ENCODE results near the gene TRHDE. TPM values are rescaled to one million over a fixed set of nuclear protein-coding genes. Genes with fewer than 3 reads are reported as not detected.
"Not testable (repeated sequence)": the region's sequence is repeated elsewhere in the genome, so short reads cannot be mapped to it uniquely, and the experiment has no call there.

TRHDE gene
- total RNA-seq, 1 donor from 2014 or later: 0.87 TPM

DNA sequence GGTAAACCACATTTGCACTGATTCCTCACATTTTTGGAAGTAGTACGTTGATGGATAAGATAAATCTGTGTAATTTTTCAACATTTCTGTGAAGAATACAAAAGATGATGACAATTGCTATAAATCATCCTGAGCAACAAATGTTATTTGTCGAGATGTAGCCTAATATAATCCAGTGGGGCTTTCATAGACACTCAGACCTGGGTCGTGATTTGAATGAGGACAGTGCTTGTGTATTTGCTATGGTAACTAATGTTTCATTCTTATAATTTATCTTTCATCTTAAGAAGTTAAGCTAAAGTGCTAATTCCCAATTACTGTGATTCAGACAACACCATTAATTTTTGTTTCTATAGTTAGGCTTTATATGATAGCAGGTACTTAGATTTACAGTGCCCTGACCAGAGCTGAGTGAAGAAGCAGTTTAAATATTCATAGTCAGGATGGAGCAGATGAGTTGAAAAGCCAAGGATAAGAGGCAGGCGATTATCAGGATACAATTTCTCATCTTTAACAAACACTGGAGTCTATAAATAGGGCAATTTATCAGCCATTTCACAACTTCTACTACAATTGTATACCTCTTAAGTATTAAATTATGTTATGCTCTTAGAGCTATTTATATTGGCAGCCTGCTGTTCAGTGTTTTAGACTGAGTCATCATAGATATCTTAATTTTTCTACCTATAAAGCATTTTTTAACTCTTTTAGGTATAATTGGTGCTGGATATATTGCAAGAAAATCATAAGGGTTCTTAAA lies 359.9 kb downstream of the TRHDE start:
- Mint-ChIP-seq H3K27ac (ENCODE audit: unreplicated experiment) (no peak overlapping the region), H3K9me3 (ENCODE audit: low read depth) (no peaks in the 10 kb centered on the region), H3K4me1 (ENCODE audit: low read depth) (no peaks in the 10 kb centered on the region), H3K36me3 (ENCODE audit: low read depth) (no peaks in the 10 kb centered on the region), H3K4me3 (ENCODE audit: unreplicated experiment) (no peak overlapping the region), H3K27me3 (ENCODE audit: low read depth) (no peaks in the 10 kb centered on the region)
- TF ChIP-seq, protein P1, sequence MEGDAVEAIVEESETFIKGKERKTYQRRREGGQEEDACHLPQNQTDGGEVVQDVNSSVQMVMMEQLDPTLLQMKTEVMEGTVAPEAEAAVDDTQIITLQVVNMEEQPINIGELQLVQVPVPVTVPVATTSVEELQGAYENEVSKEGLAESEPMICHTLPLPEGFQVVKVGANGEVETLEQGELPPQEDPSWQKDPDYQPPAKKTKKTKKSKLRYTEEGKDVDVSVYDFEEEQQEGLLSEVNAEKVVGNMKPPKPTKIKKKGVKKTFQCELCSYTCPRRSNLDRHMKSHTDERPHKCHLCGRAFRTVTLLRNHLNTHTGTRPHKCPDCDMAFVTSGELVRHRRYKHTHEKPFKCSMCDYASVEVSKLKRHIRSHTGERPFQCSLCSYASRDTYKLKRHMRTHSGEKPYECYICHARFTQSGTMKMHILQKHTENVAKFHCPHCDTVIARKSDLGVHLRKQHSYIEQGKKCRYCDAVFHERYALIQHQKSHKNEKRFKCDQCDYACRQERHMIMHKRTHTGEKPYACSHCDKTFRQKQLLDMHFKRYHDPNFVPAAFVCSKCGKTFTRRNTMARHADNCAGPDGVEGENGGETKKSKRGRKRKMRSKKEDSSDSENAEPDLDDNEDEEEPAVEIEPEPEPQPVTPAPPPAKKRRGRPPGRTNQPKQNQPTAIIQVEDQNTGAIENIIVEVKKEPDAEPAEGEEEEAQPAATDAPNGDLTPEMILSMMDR (IDR thresholded peaks at IDR 0.05): no peak
- no peak for DNase-seq (ENCODE audit: low spot score)

DNA sequence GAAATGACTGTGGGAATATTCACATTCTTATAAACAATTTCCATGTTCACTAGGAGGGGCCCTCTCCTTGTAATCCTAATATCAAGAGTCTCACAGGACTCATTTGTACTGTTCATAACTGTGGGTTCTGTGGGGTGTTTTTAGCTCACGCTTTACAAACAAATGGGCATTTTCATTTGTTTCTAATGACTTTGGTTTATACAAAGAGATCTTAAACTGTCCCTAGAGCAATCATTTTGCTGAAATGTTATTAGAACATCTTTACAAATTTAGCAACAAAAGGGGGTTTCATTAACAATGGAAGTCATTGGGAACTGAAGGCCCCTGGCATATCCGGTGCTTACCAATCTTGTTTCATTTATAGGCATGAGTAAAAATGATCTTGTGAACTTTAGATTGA lies 370.5 kb downstream of the TRHDE start:
- TF ChIP-seq, protein P1 (IDR thresholded peaks at IDR 0.05): no peak
- H3K4me1 Mint-ChIP-seq (ENCODE audit: low read depth): no peaks in the 10 kb centered on the region
- no peak for DNase-seq (ENCODE audit: low spot score)
- no peak overlapping the region for H3K4me3 Mint-ChIP-seq (ENCODE audit: unreplicated experiment)
- no peak overlapping the region for H3K27ac Mint-ChIP-seq (ENCODE audit: unreplicated experiment)
- no peaks in the 10 kb centered on the region for H3K36me3 Mint-ChIP-seq (ENCODE audit: low read depth)
- H3K27me3 Mint-ChIP-seq (ENCODE audit: low read depth): peaks cover 1% of the 10 kb centered on the region
- H3K9me3 Mint-ChIP-seq (ENCODE audit: low read depth): peaks cover 4% of the 10 kb centered on the region

DNA sequence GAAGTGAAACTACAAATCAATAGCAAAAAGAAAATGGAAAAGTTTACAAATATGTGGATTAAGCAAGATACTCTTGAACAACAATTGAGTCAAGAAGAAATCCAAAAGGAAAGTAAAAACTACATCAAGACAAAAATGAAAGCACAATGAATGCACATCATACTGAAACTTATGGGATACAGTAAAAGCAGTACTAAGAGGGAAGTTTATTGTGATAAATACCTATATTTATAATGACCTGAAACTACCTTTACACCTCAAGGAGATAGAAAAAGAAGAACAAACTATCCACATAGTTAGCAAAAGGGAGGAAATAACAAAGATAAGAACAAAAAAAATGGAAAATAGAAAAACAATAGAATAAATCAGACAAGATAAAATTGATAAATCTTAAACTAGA lies 375.0 kb downstream of the TRHDE start:
- H3K27ac Mint-ChIP-seq (ENCODE audit: unreplicated experiment): no peak overlapping the region
- H3K27me3 Mint-ChIP-seq (ENCODE audit: low read depth): peaks cover 1% of the 10 kb centered on the region
- H3K4me1 Mint-ChIP-seq (ENCODE audit: low read depth): no peaks in the 10 kb centered on the region
- peaks cover 9% of the 10 kb centered on the region for H3K9me3 Mint-ChIP-seq (ENCODE audit: low read depth)
- TF ChIP-seq, protein P1 (IDR thresholded peaks at IDR 0.05): no peak
- H3K36me3 Mint-ChIP-seq (ENCODE audit: low read depth): no peaks in the 10 kb centered on the region
- DNase-seq (ENCODE audit: low spot score): no peak
- no peak overlapping the region for H3K4me3 Mint-ChIP-seq (ENCODE audit: unreplicated experiment)

GRCh38 chr12:72658615-72659014 lies 386.4 kb downstream of the TRHDE start:
- TF ChIP-seq, protein P1 (IDR thresholded peaks at IDR 0.05): no peak
- DNase-seq (ENCODE audit: low spot score): no peak
- Mint-ChIP-seq H3K27me3 (ENCODE audit: low read depth) (peaks cover 1% of the 10 kb centered on the region), H3K36me3 (ENCODE audit: low read depth) (no peaks in the 10 kb centered on the region), H3K4me3 (ENCODE audit: unreplicated experiment) (no peak overlapping the region), H3K4me1 (ENCODE audit: low read depth) (no peaks in the 10 kb centered on the region), H3K27ac (ENCODE audit: unreplicated experiment) (no peak overlapping the region), H3K9me3 (ENCODE audit: low read depth) (no peaks in the 10 kb centered on the region)

DNA sequence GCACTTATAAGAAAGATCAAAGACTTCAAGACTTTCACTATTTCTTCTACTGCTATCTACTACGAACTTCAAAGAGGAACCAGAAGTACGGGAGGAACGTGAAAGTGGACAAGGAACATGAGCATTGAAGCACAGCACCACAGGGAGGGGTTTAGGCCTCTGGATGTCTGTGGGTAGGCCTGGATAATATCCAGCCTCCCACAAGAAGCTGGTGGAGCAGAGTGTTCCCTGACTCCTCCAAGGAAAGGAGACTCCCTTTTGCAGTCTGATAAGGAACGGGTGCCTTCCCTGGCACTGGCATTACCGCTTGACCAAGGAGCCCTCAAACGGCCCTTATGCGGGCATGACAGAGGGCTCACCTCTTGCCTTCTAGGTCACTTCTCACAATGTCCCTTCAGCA lies 388.0 kb downstream of the TRHDE start:
- H3K36me3 Mint-ChIP-seq (ENCODE audit: low read depth); H3K27me3 Mint-ChIP-seq (ENCODE audit: low read depth); H3K4me1 Mint-ChIP-seq (ENCODE audit: low read depth); DNase-seq (ENCODE audit: low spot score); H3K27ac Mint-ChIP-seq (ENCODE audit: unreplicated experiment); H3K9me3 Mint-ChIP-seq (ENCODE audit: low read depth); H3K4me3 Mint-ChIP-seq (ENCODE audit: unreplicated experiment): not testable (repeated sequence)

GRCh38 chr12:72673853-72674252 lies 401.7 kb downstream of the TRHDE start:
- no peak overlapping the region for H3K27ac Mint-ChIP-seq (ENCODE audit: unreplicated experiment)

More at GRCh38 chr12:72673853-72674252, 401.7 kb downstream of the TRHDE start:
- Mint-ChIP-seq H3K4me3 (ENCODE audit: unreplicated experiment) (no peak overlapping the region), H3K9me3 (ENCODE audit: low read depth) (no peaks in the 10 kb centered on the region), H3K4me1 (ENCODE audit: low read depth) (no peaks in the 10 kb centered on the region), H3K36me3 (ENCODE audit: low read depth) (no peaks in the 10 kb centered on the region), H3K27me3 (ENCODE audit: low read depth) (no peaks in the 10 kb centered on the region)
- TF ChIP-seq, protein P1 (IDR thresholded peaks at IDR 0.05): no peak
- no peak for DNase-seq (ENCODE audit: low spot score)

Data from chondrocyte (in vitro differentiated cells).